Fibroblast of lung (primary cell): ENCODE data around the gene SUCO. TPM values are rescaled to one million over a fixed set of nuclear protein-coding genes. Genes with fewer than 3 reads are reported as not detected.
A peak's percentile ranks its signal among the peaks of the same experiment; 100 is the strongest.

Experiments
- DNase-seq, 2 donors: peaks; one replicate each; pipeline versions ENCODE4 v3.0.0 to v3.0.0-alpha.2; 2010; ENCODE audit warnings: low read depth in 2 of 2
- H2AFZ ChIP-seq: 2 replicates; pipeline ENCODE4 v1.5.1; 2012; ENCODE audit warnings: low read length, control low read depth, inconsistent platforms
- H3K27ac ChIP-seq: 2 replicates; pipeline ENCODE4 v1.5.1; 2011; ENCODE audit warnings: low read length, control low read depth; ENCODE audit not compliant: insufficient read depth
- H3K27me3 ChIP-seq: 2 replicates; pipeline ENCODE4 v1.5.1; 2011; ENCODE audit warnings: mild to moderate bottlenecking, low read length; ENCODE audit not compliant: control insufficient read depth, insufficient read depth
- H3K36me3 ChIP-seq: 2 replicates; pipeline ENCODE4 v1.5.1; 2011; ENCODE audit warnings: low read length; ENCODE audit not compliant: control insufficient read depth, insufficient read depth
- H3K4me1 ChIP-seq: 2 replicates; pipeline ENCODE4 v1.5.1; 2011; ENCODE audit warnings: low read length; ENCODE audit not compliant: control insufficient read depth, insufficient read depth; ENCODE audit errors: extremely low read depth
- H3K4me2 ChIP-seq: 2 replicates; pipeline ENCODE4 v1.5.1; 2011; ENCODE audit warnings: low read length, control low read depth; ENCODE audit not compliant: insufficient read depth; ENCODE audit errors: extremely low read depth
- H3K4me3 ChIP-seq, 4 experiments: fragments of 200-600 bp in 1 of 4; sonication (generic) in 1 of 4; replicated peaks in 1 of 4; 2 replicates each; pipeline ENCODE4 v1.5.1; 2011 to 2016; ENCODE audit warnings: low read length in 4 of 4, low read depth in 3 of 4, mild to moderate bottlenecking in 3 of 4, control low read depth in 2 of 4, inconsistent platforms in 1 of 4, mixed read lengths in 1 of 4; ENCODE audit not compliant: insufficient read depth in 1 of 4; ENCODE audit errors: control extremely low read depth in 1 of 4
- H3K79me2 ChIP-seq: 2 replicates; pipeline ENCODE4 v1.5.1; 2012; ENCODE audit warnings: mild to moderate bottlenecking, low read length, inconsistent platforms; ENCODE audit not compliant: control insufficient read depth, insufficient read depth
- H3K9ac ChIP-seq: 2 replicates; pipeline ENCODE4 v1.5.1; 2011; ENCODE audit warnings: mild to moderate bottlenecking, low read length, control low read depth; ENCODE audit not compliant: insufficient read depth
- H3K9me3 ChIP-seq: 2 replicates; pipeline ENCODE4 v1.5.1; 2012; ENCODE audit warnings: low read depth, low read length; ENCODE audit not compliant: control insufficient read depth, insufficient read depth
- H4K20me1 ChIP-seq: 2 replicates; pipeline ENCODE4 v1.5.1; 2011; ENCODE audit warnings: low read length; ENCODE audit not compliant: control insufficient read depth, insufficient read depth; ENCODE audit errors: extremely low read depth
- EZH2 ChIP-seq: IDR thresholded peaks from 2 replicates; pipeline ENCODE4 v1.5.1; 2012; ENCODE audit warnings: low read length, control low read depth, mild to moderate bottlenecking; ENCODE audit errors: missing control alignments
- polyA plus RNA-seq, 2 donors: library from polyadenylated mRNA; depleted of rRNA in 1 of 2; stranded (reverse) in 1 of 2; unstranded in 1 of 2; fragments of >200 nt; gene quantifications; 2 replicates each; pipeline ENCODE4 v1.2.1, GENCODE V29; 2011 to 2012; ENCODE audit warnings: missing spikeins in 1 of 2
- total RNA-seq: library from RNA; depleted of rRNA; stranded (reverse); fragments of >200 nt; gene quantifications from 2 replicates; pipeline ENCODE4 v1.2.1, GENCODE V29; 2014
- TF ChIP-seq, protein P1 (sequence below), 2 donors: IDR thresholded peaks in 1 of 2; conservative IDR thresholded peaks in 1 of 2; 1 replicate in 1 of 2; 2 replicates in 1 of 2; pipeline ENCODE4 v1.5.1; 2011 to 2012; ENCODE audit warnings: low read length in 2 of 2, control low read depth in 1 of 2, inconsistent platforms in 1 of 2, low read depth in 1 of 2, mild to moderate bottlenecking in 1 of 2

The SUCO gene
- total and polyA plus RNA-seq, 2 donors (not counting 1 experiment from before 2014, with no cell fraction given): 20.4 to 25.8 TPM

DNA sequence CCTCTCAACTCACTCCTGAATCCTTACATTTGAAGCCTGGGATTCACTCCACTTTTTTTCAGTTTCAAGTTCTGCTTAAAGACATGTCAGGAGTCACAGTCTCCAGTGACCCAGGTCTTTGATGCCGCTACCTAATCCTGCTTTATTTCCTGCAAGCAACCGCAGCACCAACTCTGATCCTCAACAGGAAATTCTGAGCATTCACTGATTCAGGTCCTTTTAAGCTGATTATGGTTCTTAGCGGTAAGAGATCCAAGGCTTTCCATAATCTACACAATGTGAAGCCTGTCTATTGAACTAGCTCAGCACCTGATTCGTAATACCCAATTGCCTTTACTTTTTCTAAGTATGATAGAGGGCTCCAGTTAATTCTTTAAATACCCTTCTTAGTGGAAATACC lies 45.4 kb upstream of the SUCO start:
- Histone ChIP-seq H2AFZ (no peak overlapping the region), H3K9me3 (no peaks in the 10 kb centered on the region), H3K27me3 (peaks cover 4% of the 10 kb centered on the region), H3K27ac (no peak overlapping the region), H4K20me1 (no peaks in the 10 kb centered on the region), H3K36me3 (no peaks in the 10 kb centered on the region), H3K79me2 (no peaks in the 10 kb centered on the region), H3K4me2 (no peak overlapping the region), H3K9ac (no peak overlapping the region), H3K4me1 (no peaks in the 10 kb centered on the region), H3K4me3 (no peak overlapping the region)
- no peak for TF ChIP-seq EZH2
- TF ChIP-seq, protein P1, sequence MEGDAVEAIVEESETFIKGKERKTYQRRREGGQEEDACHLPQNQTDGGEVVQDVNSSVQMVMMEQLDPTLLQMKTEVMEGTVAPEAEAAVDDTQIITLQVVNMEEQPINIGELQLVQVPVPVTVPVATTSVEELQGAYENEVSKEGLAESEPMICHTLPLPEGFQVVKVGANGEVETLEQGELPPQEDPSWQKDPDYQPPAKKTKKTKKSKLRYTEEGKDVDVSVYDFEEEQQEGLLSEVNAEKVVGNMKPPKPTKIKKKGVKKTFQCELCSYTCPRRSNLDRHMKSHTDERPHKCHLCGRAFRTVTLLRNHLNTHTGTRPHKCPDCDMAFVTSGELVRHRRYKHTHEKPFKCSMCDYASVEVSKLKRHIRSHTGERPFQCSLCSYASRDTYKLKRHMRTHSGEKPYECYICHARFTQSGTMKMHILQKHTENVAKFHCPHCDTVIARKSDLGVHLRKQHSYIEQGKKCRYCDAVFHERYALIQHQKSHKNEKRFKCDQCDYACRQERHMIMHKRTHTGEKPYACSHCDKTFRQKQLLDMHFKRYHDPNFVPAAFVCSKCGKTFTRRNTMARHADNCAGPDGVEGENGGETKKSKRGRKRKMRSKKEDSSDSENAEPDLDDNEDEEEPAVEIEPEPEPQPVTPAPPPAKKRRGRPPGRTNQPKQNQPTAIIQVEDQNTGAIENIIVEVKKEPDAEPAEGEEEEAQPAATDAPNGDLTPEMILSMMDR (conservative IDR thresholded peaks at IDR 0.05 in 1 of 2, IDR thresholded peaks at IDR 0.05 in 1 of 2; ENCODE audit: low read depth in 1 of 2, low read length in 2 of 2): no peak
- DNase-seq: no peak

DNA sequence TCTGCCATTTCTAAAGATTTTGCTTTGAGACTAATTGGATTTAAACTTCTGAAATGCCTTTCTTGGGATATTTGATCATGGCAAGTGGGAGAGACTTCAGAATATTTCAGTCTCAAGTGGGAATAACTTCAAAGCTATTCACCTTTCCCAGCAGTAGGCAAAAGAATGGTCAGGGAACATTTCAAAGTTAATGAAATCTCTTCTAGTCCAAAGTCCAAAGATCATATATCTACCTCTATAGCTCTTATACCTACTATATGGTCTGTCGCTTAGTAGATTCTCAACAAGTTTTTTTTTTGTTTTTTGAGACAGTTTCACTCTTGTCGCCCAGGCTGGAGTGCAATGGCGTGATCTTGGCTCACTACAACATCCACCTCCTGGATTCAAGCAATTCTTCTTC lies 44.6 kb upstream of the SUCO start:
- no peak overlapping the region for H3K9ac ChIP-seq
- H3K36me3 ChIP-seq: no peaks in the 10 kb centered on the region
- H3K4me1 ChIP-seq: no peaks in the 10 kb centered on the region
- H3K4me3 ChIP-seq: no peak overlapping the region
- H3K27me3 ChIP-seq: peaks cover 5% of the 10 kb centered on the region
- no peak overlapping the region for H3K4me2 ChIP-seq
- DNase-seq: no peak
- H3K27ac ChIP-seq: no peak overlapping the region
- H4K20me1 ChIP-seq: no peaks in the 10 kb centered on the region
- H2AFZ ChIP-seq: no peak overlapping the region
- H3K79me2 ChIP-seq: no peaks in the 10 kb centered on the region
- TF ChIP-seq EZH2: no peak
- no peaks in the 10 kb centered on the region for H3K9me3 ChIP-seq

DNA sequence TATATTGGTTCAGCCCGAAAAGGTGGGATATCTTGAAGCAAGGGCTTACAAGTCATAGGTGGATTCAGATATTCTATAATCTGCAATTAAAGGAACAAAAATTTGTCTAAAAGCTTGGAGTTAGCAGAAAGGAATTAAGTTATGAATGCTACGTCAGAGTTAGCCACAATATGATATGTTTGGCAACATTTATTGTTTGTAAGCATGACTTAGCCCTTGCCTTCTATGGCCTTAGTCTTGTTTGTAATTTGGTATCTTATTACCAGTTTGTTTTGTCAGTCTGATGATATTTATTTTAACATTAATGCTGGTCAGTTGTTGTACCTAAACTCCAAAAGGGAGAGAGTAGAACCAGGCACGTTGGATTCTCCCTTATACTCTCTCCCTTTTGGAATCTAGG lies 43.1 kb upstream of the SUCO start:
- no peaks in the 10 kb centered on the region for H3K36me3 ChIP-seq
- H3K4me1 ChIP-seq: no peaks in the 10 kb centered on the region
- peaks cover 6% of the 10 kb centered on the region for H3K27me3 ChIP-seq
- no peak overlapping the region for H3K9ac ChIP-seq
- TF ChIP-seq, protein P1 (conservative IDR thresholded peaks at IDR 0.05 in 1 of 2, IDR thresholded peaks at IDR 0.05 in 1 of 2; ENCODE audit: low read depth in 1 of 2, low read length in 2 of 2): no peak
- TF ChIP-seq EZH2: no peak
- no peaks in the 10 kb centered on the region for H4K20me1 ChIP-seq
- H3K9me3 ChIP-seq: no peaks in the 10 kb centered on the region
- H3K79me2 ChIP-seq: no peaks in the 10 kb centered on the region
- H2AFZ ChIP-seq: no peak overlapping the region
- no peak overlapping the region for H3K27ac ChIP-seq
- no peak overlapping the region for H3K4me2 ChIP-seq
- H3K4me3 ChIP-seq: no peak overlapping the region
- DNase-seq: peak in 1 of 2 donors; percentile 14
